Adrenal gland (tissue), 19 donors: Measurements from ENCODE around the gene FBXL17. TPM values are rescaled to one million over a fixed set of nuclear protein-coding genes. Genes with fewer than 3 reads are reported as not detected.

ENCODE experiments used
- DNase-seq, 7 donors: peaks; one replicate each; pipeline ENCODE4 v3.0.0-alpha.2; 2019 to 2020
- H3K27ac ChIP-seq, 5 donors: fragments of 200-600 bp; sonication (generic) in 4 of 5; 1 replicate in 3 of 5; 2 replicates in 2 of 5; pipeline versions ENCODE4 v1.5.1 to v1.8.0; 2016 to 2020; ENCODE audit warnings: mild to moderate bottlenecking in 1 of 5
- H3K27me3 ChIP-seq: fragments of 200-600 bp; 2 replicates; pipeline ENCODE4 v1.8.0; 2021
- H3K36me3 ChIP-seq, 2 donors: fragments of 200-600 bp; replicated peaks in 1 of 2; 1 replicate in 1 of 2; 2 replicates in 1 of 2; pipeline versions ENCODE4 v1.5.1 to v1.8.0; 2018 to 2022
- H3K4me1 ChIP-seq, 2 donors: fragments of 200-600 bp; replicated peaks in 1 of 2; 1 replicate in 1 of 2; 2 replicates in 1 of 2; pipeline versions ENCODE4 v1.5.1 to v1.8.0; 2018 to 2021
- H3K4me3 ChIP-seq, 4 donors: fragments of 200-600 bp; sonication (generic) in 3 of 4; one replicate each; pipeline ENCODE4 v1.5.1; 2016 to 2018
- H3K9me3 ChIP-seq, 3 donors: fragments of 200-600 bp; sonication (generic) in 1 of 3; replicated peaks in 1 of 3; 1 replicate in 2 of 3; 2 replicates in 1 of 3; pipeline versions ENCODE4 v1.5.1 to v1.8.0; 2016 to 2021
- POLR2A ChIP-seq, 2 donors: fragments of 450-650 bp; IDR thresholded peaks; one replicate each; pipeline ENCODE4 v1.6.1; 2017; ENCODE audit warnings: antibody characterized with exemption in 2 of 2, mild to moderate bottlenecking in 2 of 2, moderate library complexity in 1 of 2
- WGBS, 4 donors: extraction: QIAGEN DNeasy Blood & Tissue Kit in 2 of 4; methylation state at CpG; one replicate each; pipeline versions ENCODE4 v1.1.5 to v1.1.7; 2013 to 2017; 5-methylcytosine and 5-hydroxymethylcytosine counted together
- intact Hi-C, 2 donors: fragments of 100-400 bp; cut with DNase I; formaldehyde crosslinking; loops; one replicate each; pipeline versions ENCODE4 v1.14.1 to v1.15.0; 2022 to 2023
- long read RNA-seq, 10 donors: library from polyadenylated mRNA in 3 of 10; unstranded in 2 of 10; stranded (forward) in 1 of 10; transcript quantifications; one replicate each; pipeline ENCODE4 v2.0.0 and lab custom pipeline, GENCODE V29; 2021 to 2026
- polyA plus RNA-seq, 3 donors: library from polyadenylated mRNA; stranded (reverse); fragments of 200-250 nt in 2 of 3; fragments of 350-450 nt in 1 of 3; fragmentation: Illumina TruSeq in 1 of 3; extraction: RNeasy Lipid Tissue Mini Kit (QIAGEN cat#74804) in 1 of 3; gene quantifications; one replicate each; pipeline ENCODE4 v1.2.3, GENCODE V29; 2013 to 2014
- total RNA-seq, 9 donors: library from RNA; depleted of rRNA in 4 of 9; stranded (reverse); fragments of >200 nt in 4 of 9; fragments of 120-200 nt in 1 of 9; fragmentation: NEBNext Ultra II Directional in 1 of 9; extraction: Animal tissue kit (Norgen Biotek cat#: 25700) in 1 of 9; gene quantifications; one replicate each; pipeline versions ENCODE4 v1.1.0 to v1.2.4, GENCODE V29; 2013 to 2023
- TF ChIP-seq, protein P1 (sequence below), 6 experiments: fragments of 450-650 bp in 4 of 6; fragments of 200-600 bp in 2 of 6; sonication (generic) in 1 of 6; IDR thresholded peaks; 1 replicate in 5 of 6; 2 replicates in 1 of 6; pipeline versions ENCODE4 v1.5.1 to v1.8.0; 2016 to 2021; ENCODE audit warnings: antibody characterized with exemption in 6 of 6, mild to moderate bottlenecking in 2 of 6, moderate library complexity in 1 of 6
- donor health status: healthy with polysubstance abuse.
- donor health status: Bipolar disorder and iron deficiency.
- donor health status: DM: yes; HTN: yes; CAD: no.
- donor health status: DM: no; HTN: no; CAD: no.
- donor health status: DM: no; HTN: no; CAD: no.
- donor health status: DM: yes; HTN: yes; CAD: no.

Gene FBXL17
- total RNA-seq (10 to 100 TPM; 18.9 to 29.4 (median 22.4) TPM), polyA plus RNA-seq (10 to 100 TPM in 1 of 3 donors, 1 to 10 TPM in 2; 4.4 to 18.5 (median 6.8) TPM)
- long read RNA-seq, donor 1, full-length matches to known transcripts = 2 of 2 reads
- long read RNA-seq, donor 1, partial matches to known transcripts = 0 of 2 reads
- long read RNA-seq, donor 1, other reads (novel, unspliced or antisense) = 0 of 2 reads
- long read RNA-seq, donor 2, full-length matches to known transcripts = 3 of 3 reads
- long read RNA-seq, donor 2, partial matches to known transcripts = 0 of 3 reads
- long read RNA-seq, donor 2, other reads (novel, unspliced or antisense) = 0 of 3 reads
- long read RNA-seq, donor 3, full-length matches to known transcripts = 4 of 4 reads
- long read RNA-seq, donor 3, partial matches to known transcripts = 0 of 4 reads
- long read RNA-seq, donor 3, other reads (novel, unspliced or antisense) = 0 of 4 reads
- long read RNA-seq, donor 4, partial matches to known transcripts = 0 of 2 reads
- long read RNA-seq, donor 4, other reads (novel, unspliced or antisense) = 2 of 2 reads
- long read RNA-seq, donor 5, full-length matches to known transcripts = 20 of 37 reads
- long read RNA-seq, donor 5, partial matches to known transcripts = 4 of 37 reads
- long read RNA-seq, donor 5, other reads (novel, unspliced or antisense) = 13 of 37 reads
- long read RNA-seq, donor 6, partial matches to known transcripts = 0 of 3 reads
- long read RNA-seq, donor 6, other reads (novel, unspliced or antisense) = 3 of 3 reads
- long read RNA-seq, donor 7, full-length matches to known transcripts = 1 of 1 reads
- long read RNA-seq, donor 7, partial matches to known transcripts = 0 of 1 reads
- long read RNA-seq, donor 7, other reads (novel, unspliced or antisense) = 0 of 1 reads
- long read RNA-seq, donor 8, full-length matches to known transcripts = 6 of 6 reads
- long read RNA-seq, donor 8, partial matches to known transcripts = 0 of 6 reads
- long read RNA-seq, donor 8, other reads (novel, unspliced or antisense) = 0 of 6 reads
- long read RNA-seq, donor 9, full-length matches to known transcripts = 3 of 3 reads
- long read RNA-seq, donor 9, partial matches to known transcripts = 0 of 3 reads
- long read RNA-seq, donor 9, other reads (novel, unspliced or antisense) = 0 of 3 reads
- long read RNA-seq, donor 10, full-length matches to known transcripts = 1 of 1 reads
- long read RNA-seq, donor 10, partial matches to known transcripts = 0 of 1 reads
- long read RNA-seq, donor 10, other reads (novel, unspliced or antisense) = 0 of 1 reads

DNA sequence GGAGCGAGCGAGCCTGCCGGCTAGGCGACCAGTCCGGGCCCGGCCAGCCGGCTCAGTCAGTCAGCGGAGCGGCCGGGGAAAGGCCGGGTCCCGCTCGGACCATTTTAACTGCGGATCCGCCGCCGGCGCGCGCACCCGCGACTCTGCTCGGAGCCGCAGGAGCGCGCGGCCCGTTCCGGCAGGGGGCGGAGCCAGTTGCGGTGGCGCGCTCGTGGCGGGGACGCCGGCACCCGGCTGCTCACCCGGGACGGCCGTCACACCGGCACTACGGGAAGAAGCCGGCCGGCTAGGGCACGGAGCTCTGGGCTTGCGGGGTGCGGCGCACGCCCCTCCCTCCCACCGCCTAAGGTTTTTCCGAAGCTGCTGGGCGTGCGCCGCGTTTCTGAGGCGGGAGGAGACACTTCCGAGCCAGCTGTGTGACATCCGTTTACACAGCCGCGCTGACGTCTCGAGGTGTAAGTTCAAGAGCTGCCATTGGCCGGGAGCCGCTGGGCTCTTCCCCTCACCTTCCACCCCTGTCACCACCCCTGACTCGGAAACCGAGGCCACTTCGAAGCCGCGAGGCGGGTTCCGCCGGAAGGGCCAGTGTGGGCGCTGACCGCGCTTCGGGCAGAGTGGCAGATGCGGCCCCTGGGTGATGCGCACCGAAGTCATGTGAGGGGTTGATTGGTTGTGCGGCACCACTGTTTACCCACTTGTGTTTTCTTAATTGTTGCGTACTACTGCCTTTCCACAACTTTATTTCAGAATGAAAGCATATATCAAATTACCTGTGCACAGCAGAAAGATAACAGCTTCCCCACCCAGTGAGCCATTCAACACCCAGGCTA, at the start of gene FBXL17:
TSS of gene FBXL17 (minus strand) at position 145 of the 830 bp plus-strand sequence.
- peak; percentile 92 for TF ChIP-seq POLR2A (IDR thresholded peaks at IDR 0.05)
- TF ChIP-seq, protein P1, sequence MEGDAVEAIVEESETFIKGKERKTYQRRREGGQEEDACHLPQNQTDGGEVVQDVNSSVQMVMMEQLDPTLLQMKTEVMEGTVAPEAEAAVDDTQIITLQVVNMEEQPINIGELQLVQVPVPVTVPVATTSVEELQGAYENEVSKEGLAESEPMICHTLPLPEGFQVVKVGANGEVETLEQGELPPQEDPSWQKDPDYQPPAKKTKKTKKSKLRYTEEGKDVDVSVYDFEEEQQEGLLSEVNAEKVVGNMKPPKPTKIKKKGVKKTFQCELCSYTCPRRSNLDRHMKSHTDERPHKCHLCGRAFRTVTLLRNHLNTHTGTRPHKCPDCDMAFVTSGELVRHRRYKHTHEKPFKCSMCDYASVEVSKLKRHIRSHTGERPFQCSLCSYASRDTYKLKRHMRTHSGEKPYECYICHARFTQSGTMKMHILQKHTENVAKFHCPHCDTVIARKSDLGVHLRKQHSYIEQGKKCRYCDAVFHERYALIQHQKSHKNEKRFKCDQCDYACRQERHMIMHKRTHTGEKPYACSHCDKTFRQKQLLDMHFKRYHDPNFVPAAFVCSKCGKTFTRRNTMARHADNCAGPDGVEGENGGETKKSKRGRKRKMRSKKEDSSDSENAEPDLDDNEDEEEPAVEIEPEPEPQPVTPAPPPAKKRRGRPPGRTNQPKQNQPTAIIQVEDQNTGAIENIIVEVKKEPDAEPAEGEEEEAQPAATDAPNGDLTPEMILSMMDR (IDR thresholded peaks at IDR 0.05) = peak in 1 of 6 experiments; percentile 8
- H3K4me1 ChIP-seq = peaks cover 11 to 17% of the 10 kb centered on the region in 2 donors
- 0 to 1% (median 0%) methylated on average over 7 to 82 of the region's 82 CpGs for WGBS, 4 donors
- H3K36me3 ChIP-seq = no peaks in the 10 kb centered on the region
- intact Hi-C loops = no loop called here
- no peaks in the 10 kb centered on the region for H3K9me3 ChIP-seq
- peak within 1 kb of the TSS; percentile 81 to 99 (median 84) for H3K4me3 ChIP-seq
- peak within 1 kb of the TSS; percentile 94 to 100 (median 99) for H3K27ac ChIP-seq
- DNase-seq = peak; percentile 93 to 98 (median 97)
- H3K27me3 ChIP-seq = no peaks in the 10 kb centered on the region

DNA sequence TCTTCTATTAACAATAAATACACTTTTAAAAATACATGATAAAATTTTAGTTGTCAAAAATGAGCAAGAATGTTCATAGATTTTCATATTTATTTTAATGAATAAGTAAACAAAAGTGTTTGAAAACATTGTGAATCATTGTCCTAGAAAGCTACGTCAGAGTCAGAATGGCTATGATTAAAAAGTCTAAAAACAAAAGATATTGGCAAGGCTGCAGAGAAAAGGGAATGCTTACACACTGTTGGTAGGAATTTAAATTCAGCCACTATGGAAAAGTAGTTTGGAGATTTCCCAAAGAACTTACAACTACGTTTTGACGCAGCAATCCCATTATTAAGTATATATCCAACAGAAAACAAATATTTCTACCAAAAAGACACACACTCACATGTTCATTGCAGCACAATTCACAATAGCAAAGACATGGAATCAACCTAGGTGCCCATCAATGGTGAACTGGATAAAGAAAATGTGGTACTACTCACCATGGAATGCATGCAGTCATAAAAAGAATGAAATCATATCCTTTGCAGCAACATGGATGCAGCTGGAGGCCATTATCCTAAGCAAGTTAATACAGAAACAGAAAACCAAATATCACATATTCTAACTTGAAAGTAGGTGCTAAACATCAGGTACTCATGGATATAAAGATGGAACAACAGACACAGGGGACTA, 49.2 kb upstream of the FBXL17 start:
- H3K36me3 ChIP-seq = no peaks in the 10 kb centered on the region
- WGBS, 4 donors = 67 to 76% (median 70%) methylated on average over 3 of the region's 3 CpGs
- TF ChIP-seq, protein P1 (IDR thresholded peaks at IDR 0.05) = no peak
- TF ChIP-seq POLR2A (IDR thresholded peaks at IDR 0.05) = no peak
- H3K27me3 ChIP-seq = no peaks in the 10 kb centered on the region
- intact Hi-C loops = no loop called here
- no peak overlapping the region for H3K4me3 ChIP-seq
- H3K9me3 ChIP-seq = no peaks in the 10 kb centered on the region
- DNase-seq = no peak
- no peaks in the 10 kb centered on the region for H3K4me1 ChIP-seq
- H3K27ac ChIP-seq = no peak overlapping the region

DNA sequence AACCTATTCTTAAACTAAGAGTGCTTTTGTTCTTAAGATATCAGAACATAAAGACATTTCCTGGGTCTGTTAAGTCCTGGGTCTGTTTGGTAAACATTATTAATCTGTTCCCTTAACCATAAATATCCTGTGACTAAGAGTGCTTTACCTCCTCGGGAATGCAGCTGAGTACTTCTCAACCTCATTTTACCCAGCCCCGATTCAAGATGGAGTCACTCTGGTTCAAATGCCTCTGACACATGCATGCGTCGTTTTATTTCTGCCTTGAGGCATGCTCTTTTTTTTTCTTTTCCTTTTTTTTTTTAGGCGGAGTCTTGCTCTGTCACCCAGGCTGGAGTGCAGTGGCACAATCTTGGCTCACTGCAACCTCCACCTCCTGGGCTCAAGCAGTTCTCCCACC, 39.8 kb upstream of the FBXL17 start:
- no peak for DNase-seq
- Histone ChIP-seq H3K36me3 (no peaks in the 10 kb centered on the region), H3K27me3 (no peaks in the 10 kb centered on the region), H3K27ac (no peak overlapping the region), H3K4me1 (no peaks in the 10 kb centered on the region), H3K4me3 (no peak overlapping the region), H3K9me3 (no peaks in the 10 kb centered on the region)
- intact Hi-C loops = no loop called here
- TF ChIP-seq, protein P1 (IDR thresholded peaks at IDR 0.05) = no peak
- TF ChIP-seq POLR2A (IDR thresholded peaks at IDR 0.05) = no peak
- WGBS, 4 donors = 73 to 86% (median 74%) methylated on average over 5 of the region's 5 CpGs
